Panc1 (cell line): ENCODE results near the gene MT1H.

Experiments used
- POLR2AphosphoS5 ChIP-seq: IDR thresholded peaks from 2 replicates; pipeline ENCODE4 v1.6.1; 2012; ENCODE audit warnings: mild to moderate bottlenecking, low read depth, low read length, moderate library complexity
- TF ChIP-seq, protein P1 (sequence below), 2 experiments: IDR thresholded peaks; 2 replicates each; pipeline ENCODE4 v1.6.1; 2011 to 2012; ENCODE audit warnings: low read depth in 2 of 2, control low read depth in 1 of 2, low read length in 1 of 2, mild to moderate bottlenecking in 1 of 2, moderate library complexity in 1 of 2; ENCODE audit not compliant: insufficient read depth in 1 of 2
- TF ChIP-seq, protein P2 (sequence below): fragments of 450-650 bp; IDR thresholded peaks from 2 replicates; pipeline ENCODE4 v1.5.1; 2017; ENCODE audit warnings: mild to moderate bottlenecking

GRCh38 chr16:56657555-56658326, 11.9 kb upstream of the MT1H start, which contains the start of gene MT1F:
- TF ChIP-seq, protein P1, sequence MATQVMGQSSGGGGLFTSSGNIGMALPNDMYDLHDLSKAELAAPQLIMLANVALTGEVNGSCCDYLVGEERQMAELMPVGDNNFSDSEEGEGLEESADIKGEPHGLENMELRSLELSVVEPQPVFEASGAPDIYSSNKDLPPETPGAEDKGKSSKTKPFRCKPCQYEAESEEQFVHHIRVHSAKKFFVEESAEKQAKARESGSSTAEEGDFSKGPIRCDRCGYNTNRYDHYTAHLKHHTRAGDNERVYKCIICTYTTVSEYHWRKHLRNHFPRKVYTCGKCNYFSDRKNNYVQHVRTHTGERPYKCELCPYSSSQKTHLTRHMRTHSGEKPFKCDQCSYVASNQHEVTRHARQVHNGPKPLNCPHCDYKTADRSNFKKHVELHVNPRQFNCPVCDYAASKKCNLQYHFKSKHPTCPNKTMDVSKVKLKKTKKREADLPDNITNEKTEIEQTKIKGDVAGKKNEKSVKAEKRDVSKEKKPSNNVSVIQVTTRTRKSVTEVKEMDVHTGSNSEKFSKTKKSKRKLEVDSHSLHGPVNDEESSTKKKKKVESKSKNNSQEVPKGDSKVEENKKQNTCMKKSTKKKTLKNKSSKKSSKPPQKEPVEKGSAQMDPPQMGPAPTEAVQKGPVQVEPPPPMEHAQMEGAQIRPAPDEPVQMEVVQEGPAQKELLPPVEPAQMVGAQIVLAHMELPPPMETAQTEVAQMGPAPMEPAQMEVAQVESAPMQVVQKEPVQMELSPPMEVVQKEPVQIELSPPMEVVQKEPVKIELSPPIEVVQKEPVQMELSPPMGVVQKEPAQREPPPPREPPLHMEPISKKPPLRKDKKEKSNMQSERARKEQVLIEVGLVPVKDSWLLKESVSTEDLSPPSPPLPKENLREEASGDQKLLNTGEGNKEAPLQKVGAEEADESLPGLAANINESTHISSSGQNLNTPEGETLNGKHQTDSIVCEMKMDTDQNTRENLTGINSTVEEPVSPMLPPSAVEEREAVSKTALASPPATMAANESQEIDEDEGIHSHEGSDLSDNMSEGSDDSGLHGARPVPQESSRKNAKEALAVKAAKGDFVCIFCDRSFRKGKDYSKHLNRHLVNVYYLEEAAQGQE (IDR thresholded peaks at IDR 0.05; ENCODE audit: insufficient read depth in 1 of 2, low read depth in 2 of 2, low read length in 1 of 2) = no peak
- TF ChIP-seq POLR2AphosphoS5 = no peak
- TF ChIP-seq, protein P2, sequence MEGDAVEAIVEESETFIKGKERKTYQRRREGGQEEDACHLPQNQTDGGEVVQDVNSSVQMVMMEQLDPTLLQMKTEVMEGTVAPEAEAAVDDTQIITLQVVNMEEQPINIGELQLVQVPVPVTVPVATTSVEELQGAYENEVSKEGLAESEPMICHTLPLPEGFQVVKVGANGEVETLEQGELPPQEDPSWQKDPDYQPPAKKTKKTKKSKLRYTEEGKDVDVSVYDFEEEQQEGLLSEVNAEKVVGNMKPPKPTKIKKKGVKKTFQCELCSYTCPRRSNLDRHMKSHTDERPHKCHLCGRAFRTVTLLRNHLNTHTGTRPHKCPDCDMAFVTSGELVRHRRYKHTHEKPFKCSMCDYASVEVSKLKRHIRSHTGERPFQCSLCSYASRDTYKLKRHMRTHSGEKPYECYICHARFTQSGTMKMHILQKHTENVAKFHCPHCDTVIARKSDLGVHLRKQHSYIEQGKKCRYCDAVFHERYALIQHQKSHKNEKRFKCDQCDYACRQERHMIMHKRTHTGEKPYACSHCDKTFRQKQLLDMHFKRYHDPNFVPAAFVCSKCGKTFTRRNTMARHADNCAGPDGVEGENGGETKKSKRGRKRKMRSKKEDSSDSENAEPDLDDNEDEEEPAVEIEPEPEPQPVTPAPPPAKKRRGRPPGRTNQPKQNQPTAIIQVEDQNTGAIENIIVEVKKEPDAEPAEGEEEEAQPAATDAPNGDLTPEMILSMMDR = no peak
